H1 (cell line): ENCODE measurements around the gene SRSF12. TPM values are rescaled to one million over a fixed set of nuclear protein-coding genes. Genes with fewer than 3 reads are reported as not detected.

Source experiments
- CTCF ChIA-PET: fragments of 300-600 bp; sonication (Branson Sonifier 250); formaldehyde crosslinking; loops from one replicate; lab custom pipeline; 2021; ENCODE audit not compliant: partially characterized antibody; lab: Charles Lee
- POLR2A ChIA-PET: fragments of 300-600 bp; sonication (Branson Sonifier 250); formaldehyde crosslinking; loops from one replicate; lab custom pipeline; 2021; ENCODE audit warnings: inconsistent platforms; ENCODE audit not compliant: partially characterized antibody; lab: Charles Lee
- DNase-seq, 2 experiments: peaks; one replicate each; pipeline versions ENCODE4 v3.0.0 to v3.0.0-alpha.2; 2010 to 2022; ENCODE audit warnings: low spot score in 2 of 2, low read depth in 1 of 2, mixed read lengths in 1 of 2
- FAIRE-seq: peaks from 2 replicates; lab custom pipeline; 2011; peaks lifted over from hg19 to GRCh38; lab: Jason Lieb, UNC
- H2AFZ ChIP-seq: 2 replicates; pipeline ENCODE4 v1.8.1; 2012; ENCODE audit warnings: low read length, inconsistent platforms
- H2AK5ac ChIP-seq: 2 replicates; pipeline ENCODE4 v1.6.1; 2013; ENCODE audit warnings: low read depth, low read length
- H2BK120ac ChIP-seq: replicated peaks from 2 replicates; pipeline ENCODE3; 2013; ENCODE audit warnings: low read depth, low read length, inconsistent platforms
- H2BK12ac ChIP-seq: 2 replicates; pipeline ENCODE4 v1.6.1; 2013; ENCODE audit warnings: low read depth, low read length
- H2BK15ac ChIP-seq: 2 replicates; pipeline ENCODE4 v1.6.1; 2013; ENCODE audit warnings: low read length
- H2BK20ac ChIP-seq: 2 replicates; pipeline ENCODE4 v1.6.1; 2013; ENCODE audit warnings: low read length
- H2BK5ac ChIP-seq: 2 replicates; pipeline ENCODE4 v1.6.1; 2013; ENCODE audit warnings: low read depth, low read length
- H3K14ac ChIP-seq: 2 replicates; pipeline ENCODE4 v1.6.1; 2013; ENCODE audit warnings: inconsistent platforms; ENCODE audit not compliant: insufficient read length
- H3K18ac ChIP-seq: 2 replicates; pipeline ENCODE4 v1.6.1; 2013; ENCODE audit warnings: low read length; ENCODE audit errors: extremely low read depth
- H3K23ac ChIP-seq: 2 replicates; pipeline ENCODE4 v1.6.1; 2013; ENCODE audit warnings: inconsistent platforms; ENCODE audit not compliant: insufficient read length
- H3K23me2 ChIP-seq: 2 replicates; pipeline ENCODE4 v1.6.1; 2013; ENCODE audit warnings: low read depth, low read length
- H3K27ac ChIP-seq: 2 replicates; pipeline ENCODE4 v1.6.1; 2011; ENCODE audit warnings: low read depth, low read length, inconsistent platforms
- H3K27me3 ChIP-seq, 4 experiments: replicated peaks in 1 of 4; 1 replicate in 1 of 4; 2 replicates in 3 of 4; pipeline versions ENCODE4 v1.6.1 to v1.8.1; 2011 to 2013; ENCODE audit warnings: low read length in 3 of 4, mild to moderate bottlenecking in 3 of 4, inconsistent platforms in 2 of 4, mixed read lengths in 2 of 4, moderate library complexity in 1 of 4; ENCODE audit not compliant: control insufficient read depth in 3 of 4, insufficient read depth in 3 of 4; ENCODE audit errors: extremely low read depth in 1 of 4
- H3K36me3 ChIP-seq, 4 experiments: 2 replicates each; pipeline versions ENCODE4 v1.6.1 to v1.8.1; 2011 to 2013; ENCODE audit warnings: mild to moderate bottlenecking in 4 of 4, low read length in 3 of 4, moderate library complexity in 2 of 4, control low read depth in 1 of 4, inconsistent platforms in 1 of 4; ENCODE audit not compliant: insufficient read depth in 4 of 4, control insufficient read depth in 2 of 4
- H3K4ac ChIP-seq: replicated peaks from 2 replicates; pipeline ENCODE3; 2013; ENCODE audit warnings: low read length, low read depth, mixed read lengths, inconsistent platforms; ENCODE audit not compliant: insufficient read length
- H3K4me1 ChIP-seq, 4 experiments: replicated peaks in 1 of 4; 1 replicate in 1 of 4; 2 replicates in 3 of 4; pipeline versions ENCODE4 v1.6.1 to v1.8.1; 2011 to 2013; ENCODE audit warnings: low read length in 3 of 4, inconsistent platforms in 2 of 4, mixed read lengths in 1 of 4; ENCODE audit not compliant: insufficient read depth in 4 of 4, control insufficient read depth in 3 of 4
- H3K4me2 ChIP-seq, 2 experiments: 2 replicates each; pipeline versions ENCODE4 v1.6.1 to v1.8.1; 2011 to 2013; ENCODE audit warnings: low read depth in 2 of 2, low read length in 2 of 2, control low read depth in 1 of 2, inconsistent platforms in 1 of 2, mild to moderate bottlenecking in 1 of 2; ENCODE audit not compliant: insufficient read depth in 1 of 2
- H3K4me3 ChIP-seq, 4 experiments: fragments of 200-600, 300-600 bp in 1 of 4; sonication (generic), shearing (Covaris generic), sonication (Bioruptor Twin) in 1 of 4; 2 replicates each; pipeline versions ENCODE4 v1.5.1 to v1.8.1; 2011 to 2016; ENCODE audit warnings: low read length in 4 of 4, low read depth in 3 of 4, control low read depth in 2 of 4, inconsistent platforms in 2 of 4, mild to moderate bottlenecking in 2 of 4, mixed read lengths in 1 of 4, moderate library complexity in 1 of 4; ENCODE audit not compliant: insufficient read depth in 2 of 4; ENCODE audit errors: extremely low read depth in 1 of 4
- H3K56ac ChIP-seq: replicated peaks from 2 replicates; pipeline ENCODE3; 2013; ENCODE audit warnings: low read depth, mild to moderate bottlenecking, mixed read lengths, low read length, inconsistent platforms; ENCODE audit not compliant: insufficient read length
- H3K79me1 ChIP-seq: 2 replicates; pipeline ENCODE4 v1.6.1; 2013; ENCODE audit warnings: low read depth, low read length, control low read depth
- H3K79me2 ChIP-seq, 2 experiments: 2 replicates each; pipeline versions ENCODE4 v1.6.1 to v1.8.1; 2012 to 2013; ENCODE audit warnings: low read length in 2 of 2, mild to moderate bottlenecking in 2 of 2, inconsistent platforms in 1 of 2; ENCODE audit not compliant: insufficient read depth in 2 of 2, control insufficient read depth in 1 of 2
- H3K9ac ChIP-seq, 4 experiments: replicated peaks in 1 of 4; 1 replicate in 1 of 4; 2 replicates in 3 of 4; pipeline versions ENCODE4 v1.6.1 to v1.8.1; 2011 to 2013; ENCODE audit warnings: low read depth in 3 of 4, low read length in 3 of 4, control low read depth in 2 of 4, mild to moderate bottlenecking in 2 of 4, moderate library complexity in 2 of 4, inconsistent platforms in 1 of 4; ENCODE audit errors: extremely low read depth in 1 of 4
- H3K9me3 ChIP-seq, 2 experiments: 2 replicates each; pipeline versions ENCODE4 v1.6.1 to v1.8.1; 2012 to 2013; ENCODE audit warnings: mild to moderate bottlenecking in 2 of 2, moderate library complexity in 2 of 2, control low read depth in 1 of 2, inconsistent platforms in 1 of 2, low read depth in 1 of 2, low read length in 1 of 2, mixed read lengths in 1 of 2; ENCODE audit not compliant: insufficient read depth in 2 of 2
- H4K20me1 ChIP-seq, 2 experiments: replicated peaks in 1 of 2; 2 replicates each; pipeline versions ENCODE3 to v1.8.1; 2011 to 2013; ENCODE audit warnings: inconsistent platforms in 2 of 2, low read length in 2 of 2, mild to moderate bottlenecking in 1 of 2; ENCODE audit not compliant: insufficient read depth in 2 of 2, control insufficient read depth in 1 of 2
- H4K5ac ChIP-seq: 2 replicates; pipeline ENCODE4 v1.6.1; 2013; ENCODE audit warnings: low read length, low read depth, mixed read lengths, inconsistent platforms; ENCODE audit not compliant: insufficient read length
- H4K8ac ChIP-seq: 2 replicates; pipeline ENCODE4 v1.8.0; 2013; ENCODE audit warnings: mild to moderate bottlenecking, moderate library complexity, low read length, inconsistent platforms; ENCODE audit not compliant: insufficient read depth; ENCODE audit errors: extremely low read depth
- H4K91ac ChIP-seq: replicated peaks from 2 replicates; pipeline ENCODE3; 2013; ENCODE audit warnings: low read length, mixed read lengths, inconsistent platforms; ENCODE audit not compliant: insufficient read length
- BCL11A ChIP-seq, 2 experiments: IDR thresholded peaks; one replicate each; pipeline ENCODE4 v1.6.1; 2011; ENCODE audit warnings: low read depth in 2 of 2, low read length in 2 of 2, mild to moderate bottlenecking in 2 of 2
- CTBP2 ChIP-seq: IDR thresholded peaks from 2 replicates; pipeline ENCODE4 v1.7.0; 2011; ENCODE audit warnings: borderline replicate concordance, mild to moderate bottlenecking, moderate library complexity, mixed read lengths, low read length; ENCODE audit not compliant: insufficient read depth, insufficient read length
- KDM4A ChIP-seq: IDR thresholded peaks from one replicate; pipeline ENCODE4 v1.7.1; 2012; ENCODE audit warnings: low read depth, mild to moderate bottlenecking, moderate library complexity, low read length, inconsistent platforms; ENCODE audit not compliant: severe bottlenecking
- NANOG ChIP-seq: IDR thresholded peaks from 2 replicates; pipeline ENCODE4 v1.6.1; 2011; ENCODE audit warnings: low read length, low read depth, mild to moderate bottlenecking, inconsistent platforms; ENCODE audit not compliant: insufficient read depth, poor library complexity, severe bottlenecking
- RAD21 ChIP-seq, 2 experiments: IDR thresholded peaks in 1 of 2; conservative IDR thresholded peaks in 1 of 2; 2 replicates each; pipeline ENCODE4 v1.6.1; 2011; ENCODE audit warnings: low read depth in 2 of 2, low read length in 2 of 2, improper control_type of control experiment in 1 of 2, inconsistent platforms in 1 of 2, mild to moderate bottlenecking in 1 of 2, moderate library complexity in 1 of 2
- WGBS, 2 experiments: shearing (Covaris generic) in 1 of 2; methylation state at CpG; one replicate each; pipeline versions ENCODE4 v1.1.6 to v1.1.7; 2013 to 2015; ENCODE audit warnings: low lambda C conversion rate in 2 of 2, mixed read lengths in 2 of 2, inconsistent platforms in 1 of 2, low coverage in 1 of 2, missing lambda C conversion rate in 1 of 2; ENCODE audit not compliant: insufficient replicate concordance in 2 of 2, insufficient coverage in 1 of 2, insufficient read length in 1 of 2; ENCODE audit errors: extremely low coverage in 1 of 2, missing lambda C conversion rate in 1 of 2; 5-methylcytosine and 5-hydroxymethylcytosine counted together
- polyA plus RNA-seq, 7 experiments: library from polyadenylated mRNA; depleted of rRNA in 3 of 7; stranded (reverse) in 5 of 7; unstranded in 2 of 7; fragments of >200 nt in 5 of 7; fragments of 200-250 nt in 2 of 7; gene quantifications; 1 replicate in 5 of 7; 2 replicates in 1 of 7; 4 replicates in 1 of 7; pipeline versions ENCODE4 v1.2.1 to v1.2.3, GENCODE V29; 2011 to 2013; ENCODE audit warnings: missing spikeins in 2 of 7, mixed read lengths in 2 of 7
- total RNA-seq: library from RNA; stranded (reverse); fragmentation: NEBNext Ultra II Directional; extraction: Animal tissue kit (Norgen Biotek cat#: 25700); gene quantifications from 2 replicates; pipeline ENCODE4 v1.2.1, GENCODE V29; 2021

SRSF12 gene
- total and polyA plus RNA-seq, 2 of the 8 experiments (the other 6 are each of a cell fraction or from before 2014, with no cell fraction given): 2.6 to 4.2 TPM

GRCh38 chr6:89069536-89070163 lies 48.2 kb downstream of the SRSF12 start:
- no peaks in the 10 kb centered on the region for H3K27me3 ChIP-seq
- ChIA-PET CTCF (interaction anchor here (0.6 to 2.5 kb wide), 3 partner anchors 56 to 285 kb away, joined by 3 to 10 read pairs (median 4); no protein-coding TSS in a partner anchor), POLR2A (interaction anchor here (2.8 kb wide), 1 partner anchor 11 kb away, joined by 11 read pairs; the partner anchor contains the start of gene PNRC1)
- no peaks in the 10 kb centered on the region for H3K36me3 ChIP-seq
- H4K5ac ChIP-seq: no peak overlapping the region
- no peak overlapping the region for H2BK15ac ChIP-seq
- no peak overlapping the region for H3K27ac ChIP-seq
- no peak overlapping the region for H3K56ac ChIP-seq
- H3K79me2 ChIP-seq: no peaks in the 10 kb centered on the region
- H2BK120ac ChIP-seq: no peak overlapping the region
- H3K4me1 ChIP-seq: no peaks in the 10 kb centered on the region
- H4K91ac ChIP-seq: no peak overlapping the region
- no peak overlapping the region for H2AK5ac ChIP-seq
- no peak overlapping the region for H3K4me2 ChIP-seq
- H3K18ac ChIP-seq: no peak overlapping the region
- H2BK20ac ChIP-seq: no peak overlapping the region
- no peak overlapping the region for H3K9ac ChIP-seq
- FAIRE-seq (no peak), DNase-seq (no peak)
- H4K8ac ChIP-seq: no peak overlapping the region
- no peak overlapping the region for H3K23ac ChIP-seq
- no peak overlapping the region for H2BK12ac ChIP-seq
- no peaks in the 10 kb centered on the region for H3K79me1 ChIP-seq
- 80% methylated on average over 10 of the region's 10 CpGs; no CpG with 5 or more reads in 1 of the 2 experiments for WGBS, 2 experiments
- H3K4me3 ChIP-seq: no peak overlapping the region
- TF ChIP-seq KDM4A (no peak), NANOG (no peak), CTBP2 (no peak), BCL11A (IDR thresholded peaks at IDR 0.05; ENCODE audit: low read depth in 2 of 2, low read length in 2 of 2) (no peak), RAD21 (IDR thresholded peaks at IDR 0.05 in 1 of 2, conservative IDR thresholded peaks at IDR 0.05 in 1 of 2; ENCODE audit: low read depth in 2 of 2, low read length in 2 of 2) (no peak)
- H3K23me2 ChIP-seq: no peaks in the 10 kb centered on the region
- no peak overlapping the region for H3K14ac ChIP-seq
- H2BK5ac ChIP-seq: no peak overlapping the region
- no peak overlapping the region for H3K4ac ChIP-seq
- H4K20me1 ChIP-seq: no peaks in the 10 kb centered on the region
- H3K9me3 ChIP-seq: peaks cover 0 to 2% of the 10 kb centered on the region in 2 experiments; a peak in 1 of 4 replicates
- no peak overlapping the region for H2AFZ ChIP-seq
